K562 (cell line): Measurements from ENCODE around the gene IKZF3. TPM values are rescaled to one million over a fixed set of nuclear protein-coding genes. Genes with fewer than 3 reads are reported as not detected.
A peak's percentile ranks its signal among the peaks of the same experiment; 100 is the strongest.

ENCODE experiments used
- ADNP ChIP-seq: fragments of 200-800 bp; sonication (Bioruptor generic); IDR thresholded peaks from 2 replicates; pipeline ENCODE4 v1.6.1; 2016; ENCODE audit warnings: missing genetic modification characterization, missing compliant biosample characterization
- CEBPB ChIP-seq: fragments of 450-650 bp; IDR thresholded peaks from 2 replicates; pipeline ENCODE4 v1.6.1; 2016; ENCODE audit warnings: missing genetic modification characterization, missing compliant biosample characterization
- GABPA ChIP-seq: fragments of 200-800 bp; sonication (Bioruptor generic); conservative IDR thresholded peaks from 2 replicates; pipeline ENCODE4 v1.6.1; 2016; ENCODE audit warnings: low read depth, missing genetic modification characterization, missing compliant biosample characterization
- HDGF ChIP-seq: fragments of 450-650 bp; IDR thresholded peaks from 2 replicates; pipeline ENCODE4 v1.6.1; 2016
- HEY1 ChIP-seq: fragments of 250-450 bp; sonication (Bioruptor Pico); IDR thresholded peaks from 2 replicates; pipeline ENCODE4 v1.5.0; 2020; ENCODE audit warnings: mild to moderate bottlenecking, moderate library complexity, borderline replicate concordance
- HINFP ChIP-seq: fragments of 450-650 bp; conservative IDR thresholded peaks from 2 replicates; pipeline ENCODE4 v1.6.1; 2016; ENCODE audit warnings: missing genetic modification characterization, low read depth, mild to moderate bottlenecking, control low read depth, missing compliant biosample characterization
- HNRNPL ChIP-seq: fragments of 200-400 bp; formaldehyde crosslinking; IDR thresholded peaks from 2 replicates; pipeline ENCODE4 v1.6.1; 2017; ENCODE audit warnings: low read depth, mild to moderate bottlenecking, low read length
- JUN ChIP-seq, 2 experiments: sonication (generic) in 1 of 2; formaldehyde crosslinking in 1 of 2; IDR thresholded peaks; 2 replicates each; pipeline versions ENCODE4 v1.6.1 to v1.8.0; 2012 to 2022; ENCODE audit warnings: borderline replicate concordance in 2 of 2, mild to moderate bottlenecking in 2 of 2, improper control_type of control experiment in 1 of 2, low read depth in 1 of 2, low read length in 1 of 2, missing genetic modification reagents in 1 of 2
- LCOR ChIP-seq: sonication (generic); formaldehyde crosslinking; IDR thresholded peaks from 2 replicates; pipeline ENCODE4 v1.8.0; 2022; ENCODE audit warnings: mild to moderate bottlenecking, missing genetic modification reagents
- NELFE ChIP-seq: IDR thresholded peaks from 2 replicates; pipeline ENCODE4 v1.6.1; 2011; ENCODE audit warnings: mild to moderate bottlenecking; ENCODE audit not compliant: insufficient read depth, insufficient read length
- NFYB ChIP-seq: IDR thresholded peaks from 2 replicates; pipeline ENCODE4 v1.6.1; 2011; ENCODE audit warnings: mild to moderate bottlenecking, moderate library complexity; ENCODE audit not compliant: insufficient read length; ENCODE audit errors: extremely low read depth
- PTBP1 ChIP-seq: fragments of 200-400 bp; formaldehyde crosslinking; IDR thresholded peaks from 2 replicates; pipeline ENCODE4 v1.6.1; 2017; ENCODE audit warnings: low read depth, low read length
- RBM25 ChIP-seq: fragments of 200-400 bp; formaldehyde crosslinking; IDR thresholded peaks from 2 replicates; pipeline ENCODE4 v1.6.1; 2018; ENCODE audit warnings: low read length, low read depth, moderate library complexity; ENCODE audit not compliant: severe bottlenecking
- TCFL5 ChIP-seq: fragments of 250-450 bp; sonication (Bioruptor Pico); conservative IDR thresholded peaks from 2 replicates; pipeline ENCODE4 v1.6.1; 2021; ENCODE audit warnings: mild to moderate bottlenecking, moderate library complexity, matching md5 sums
- THAP7 ChIP-seq: fragments of 250-450 bp; sonication (Bioruptor Pico); IDR thresholded peaks from 2 replicates; pipeline ENCODE4 v1.5.0; 2021
- TRIM25 ChIP-seq: fragments of 450-650 bp; IDR thresholded peaks from 2 replicates; pipeline ENCODE4 v1.7.0; 2016; ENCODE audit warnings: borderline replicate concordance
- YY1 ChIP-seq, 3 experiments: IDR thresholded peaks; 2 replicates each; pipeline ENCODE4 v1.6.1; 2011; ENCODE audit warnings: low read length in 2 of 3, mild to moderate bottlenecking in 2 of 3, moderate library complexity in 2 of 3, borderline replicate concordance in 1 of 3, control low read depth in 1 of 3, low read depth in 1 of 3; ENCODE audit not compliant: insufficient read depth in 3 of 3, insufficient replicate concordance in 2 of 3, control insufficient read depth in 1 of 3, insufficient read length in 1 of 3; ENCODE audit errors: extremely low read depth in 1 of 3
- ZC3H8 ChIP-seq: fragments of 450-650 bp; IDR thresholded peaks from 2 replicates; pipeline ENCODE4 v1.6.1; 2017
- ZFX ChIP-seq: sonication (generic); formaldehyde crosslinking; IDR thresholded peaks from 2 replicates; pipeline ENCODE4 v1.8.0; 2022; ENCODE audit warnings: mild to moderate bottlenecking, missing genetic modification reagents, moderate library complexity
- ZNF140 ChIP-seq: fragments of 250-450 bp; sonication (Bioruptor Pico); IDR thresholded peaks from 2 replicates; pipeline ENCODE4 v1.8.0; 2021; ENCODE audit warnings: moderate library complexity, mild to moderate bottlenecking, inconsistent platforms
- ZNF224 ChIP-seq: sonication (generic); formaldehyde crosslinking; IDR thresholded peaks from 2 replicates; pipeline ENCODE4 v1.8.0; 2022; ENCODE audit warnings: mild to moderate bottlenecking, missing genetic modification reagents
- ZNF232 ChIP-seq: sonication (generic); formaldehyde crosslinking; IDR thresholded peaks from 2 replicates; pipeline ENCODE4 v1.8.0; 2022; ENCODE audit warnings: mild to moderate bottlenecking, missing genetic modification reagents
- ZNF253 ChIP-seq: fragments of 250-450 bp; sonication (Bioruptor Pico); conservative IDR thresholded peaks from 2 replicates; pipeline ENCODE4 v1.6.1; 2021; ENCODE audit warnings: mild to moderate bottlenecking
- ZNF551 ChIP-seq: fragments of 250-450 bp; sonication (Bioruptor Pico); IDR thresholded peaks from 2 replicates; pipeline ENCODE4 v1.5.0; 2021; ENCODE audit warnings: mild to moderate bottlenecking, moderate library complexity
- ZNF785 ChIP-seq: fragments of 250-450 bp; sonication (Bioruptor Pico); IDR thresholded peaks from 2 replicates; pipeline ENCODE4 v1.4.0; 2020; ENCODE audit warnings: mild to moderate bottlenecking
- polyA plus RNA-seq, 8 experiments: library from polyadenylated mRNA; depleted of rRNA in 4 of 8; stranded (reverse) in 5 of 8; unstranded in 3 of 8; fragments of >200 nt; fragmentation: Nextera tagmentation in 2 of 8; fragmentation: Illumina TruSeq in 1 of 8; extraction: Ambion mirVana in 2 of 8; extraction: Trizol in 1 of 8; gene quantifications; 2 replicates each; pipeline versions ENCODE4 v1.2.1 to v1.2.3, GENCODE V29; 2011 to 2014; ENCODE audit warnings: inconsistent platforms in 1 of 8, missing spikeins in 1 of 8
- total RNA-seq, 7 experiments: library from RNA; depleted of rRNA in 6 of 7; stranded (reverse); fragments of >200 nt in 6 of 7; fragmentation: Illumina TruSeq in 2 of 7; extraction: Trizol in 2 of 7; gene quantifications; 2 replicates each; pipeline versions ENCODE4 v1.2.1 to v1.2.3, GENCODE V29; 2011 to 2021; ENCODE audit warnings: low replicate concordance in 1 of 7

Gene IKZF3
- total and polyA plus RNA-seq, 9 of the 15 experiments (the other 6 are each of a cell fraction or from before 2014, with no cell fraction given) = 0.06 to 1.6 (median 0.62) TPM

- peak; percentile 76 for TF ChIP-seq ZFX
- no peak for TF ChIP-seq TRIM25
- TF ChIP-seq ZNF224 (CRISPR knock-in tag) = no peak
- no peak for TF ChIP-seq THAP7 (CRISPR knock-in tag)
- TF ChIP-seq HNRNPL = no peak
- no peak for TF ChIP-seq HINFP (tag)
- peak in 1 of 3 experiments; percentile 62 for TF ChIP-seq YY1 (IDR thresholded peaks at IDR 0.05; ENCODE audit: borderline replicate concordance in 1 of 3, control insufficient read depth in 1 of 3, extremely low read depth in 1 of 3, insufficient read depth in 3 of 3, insufficient read length in 1 of 3, insufficient replicate concordance in 2 of 3, low read depth in 1 of 3, low read length in 2 of 3)
- TF ChIP-seq ZNF785 (CRISPR knock-in tag) = no peak
- no peak for TF ChIP-seq RBM25
- TF ChIP-seq PTBP1 = no peak
- TF ChIP-seq GABPA (tag) = peak; percentile 71
- no peak for TF ChIP-seq ZNF232 (CRISPR knock-in tag)
- TF ChIP-seq ZNF140 = no peak
- no peak for TF ChIP-seq NELFE
- no peak for TF ChIP-seq TCFL5 (CRISPR knock-in tag)
- no peak for TF ChIP-seq ZC3H8
- TF ChIP-seq ZNF551 (CRISPR knock-in tag) = no peak
- TF ChIP-seq HDGF = no peak
- TF ChIP-seq JUN (IDR thresholded peaks at IDR 0.05; ENCODE audit: borderline replicate concordance, low read depth, low read length) = peak; percentile 48; the same call in 1 of the 2 replicates
- TF ChIP-seq JUN (CRISPR knock-in tag; IDR thresholded peaks at IDR 0.05; ENCODE audit: borderline replicate concordance) = no peak
- TF ChIP-seq HEY1 (CRISPR knock-in tag) = no peak
- TF ChIP-seq LCOR (CRISPR knock-in tag) = no peak
- TF ChIP-seq CEBPB = no peak
- TF ChIP-seq ZNF253 (CRISPR knock-in tag) = no peak
- TF ChIP-seq ADNP (tag) = no peak
- no peak for TF ChIP-seq NFYB
Observed at GRCh38 chr17:39730095-39730921, 133.8 kb downstream of the IKZF3 start, which contains the start of gene MIEN1 (continued).
